Measurements from ENCODE around the gene TCF7L1.

Gene TCF7L1

DNA sequence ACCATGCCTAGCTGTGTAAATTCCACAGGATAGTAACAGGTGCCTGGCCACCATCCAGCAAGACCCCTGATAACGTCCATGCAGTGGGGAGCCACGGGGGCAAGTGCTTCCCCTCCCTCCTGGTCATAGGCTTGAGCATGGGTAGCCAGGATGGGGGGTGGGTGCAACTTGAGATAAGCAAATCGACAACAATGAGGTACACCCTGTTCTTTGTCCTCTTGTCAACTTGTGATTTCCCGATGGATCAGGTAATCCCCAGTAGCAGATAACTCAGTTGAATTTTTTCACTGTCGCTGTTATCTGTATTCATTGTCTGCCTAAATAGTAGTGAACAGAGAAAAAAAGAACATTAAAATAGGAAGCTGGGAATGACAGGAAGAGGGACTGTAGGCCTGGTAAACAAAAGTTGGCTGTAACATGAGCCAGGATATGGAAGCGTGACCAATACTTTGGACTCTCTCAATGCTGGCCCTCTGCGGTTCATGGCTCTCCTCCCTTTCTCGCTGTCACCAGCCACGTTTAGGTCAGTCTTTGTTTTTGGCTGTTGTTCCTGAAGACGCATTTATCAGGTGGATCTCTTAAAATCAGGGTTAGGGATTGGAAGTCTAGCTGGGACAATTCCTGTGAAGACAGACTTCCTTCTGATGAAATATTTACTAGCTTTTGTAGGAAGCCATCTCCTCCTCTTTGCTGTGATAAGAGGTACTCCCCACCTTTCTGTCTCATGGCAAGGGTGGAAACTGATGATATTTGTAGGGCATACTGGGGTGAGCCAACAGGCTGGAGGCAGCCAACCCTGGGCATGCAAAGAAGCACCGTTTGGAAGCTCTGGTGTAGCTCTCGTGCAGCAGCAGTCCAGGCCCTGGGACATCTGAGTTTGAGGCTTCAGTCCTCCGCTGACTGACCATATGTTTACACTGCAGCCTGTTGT is 42.4 kb downstream of the TCF7L1 start:
- TF ChIP-seq, protein P1, sequence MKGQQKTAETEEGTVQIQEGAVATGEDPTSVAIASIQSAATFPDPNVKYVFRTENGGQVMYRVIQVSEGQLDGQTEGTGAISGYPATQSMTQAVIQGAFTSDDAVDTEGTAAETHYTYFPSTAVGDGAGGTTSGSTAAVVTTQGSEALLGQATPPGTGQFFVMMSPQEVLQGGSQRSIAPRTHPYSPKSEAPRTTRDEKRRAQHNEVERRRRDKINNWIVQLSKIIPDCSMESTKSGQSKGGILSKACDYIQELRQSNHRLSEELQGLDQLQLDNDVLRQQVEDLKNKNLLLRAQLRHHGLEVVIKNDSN (IDR thresholded peaks at IDR 0.05), result no peak; the same call in 1 of the 2 replicates
- TF ChIP-seq RAD21 (IDR thresholded peaks at IDR 0.05; ENCODE audit: low read depth) (no peak), NFIC (IDR thresholded peaks at IDR 0.05) (no peak), TCF12 (IDR thresholded peaks at IDR 0.05; ENCODE audit: low read depth) (no peak), TAF1 (IDR thresholded peaks at IDR 0.05; ENCODE audit: low read depth) (no peak), EP300 (IDR thresholded peaks at IDR 0.05; ENCODE audit: borderline replicate concordance) (peak; percentile 11; the same call in 1 of the 2 replicates), CEBPB (IDR thresholded peaks at IDR 0.05) (no peak), TEAD4 (IDR thresholded peaks at IDR 0.05) (no peak)
- TF ChIP-seq, protein P2, sequence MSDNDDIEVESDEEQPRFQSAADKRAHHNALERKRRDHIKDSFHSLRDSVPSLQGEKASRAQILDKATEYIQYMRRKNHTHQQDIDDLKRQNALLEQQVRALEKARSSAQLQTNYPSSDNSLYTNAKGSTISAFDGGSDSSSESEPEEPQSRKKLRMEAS (IDR thresholded peaks at IDR 0.05), result peak; percentile 43; the same call in 1 of the 2 replicates

DNA sequence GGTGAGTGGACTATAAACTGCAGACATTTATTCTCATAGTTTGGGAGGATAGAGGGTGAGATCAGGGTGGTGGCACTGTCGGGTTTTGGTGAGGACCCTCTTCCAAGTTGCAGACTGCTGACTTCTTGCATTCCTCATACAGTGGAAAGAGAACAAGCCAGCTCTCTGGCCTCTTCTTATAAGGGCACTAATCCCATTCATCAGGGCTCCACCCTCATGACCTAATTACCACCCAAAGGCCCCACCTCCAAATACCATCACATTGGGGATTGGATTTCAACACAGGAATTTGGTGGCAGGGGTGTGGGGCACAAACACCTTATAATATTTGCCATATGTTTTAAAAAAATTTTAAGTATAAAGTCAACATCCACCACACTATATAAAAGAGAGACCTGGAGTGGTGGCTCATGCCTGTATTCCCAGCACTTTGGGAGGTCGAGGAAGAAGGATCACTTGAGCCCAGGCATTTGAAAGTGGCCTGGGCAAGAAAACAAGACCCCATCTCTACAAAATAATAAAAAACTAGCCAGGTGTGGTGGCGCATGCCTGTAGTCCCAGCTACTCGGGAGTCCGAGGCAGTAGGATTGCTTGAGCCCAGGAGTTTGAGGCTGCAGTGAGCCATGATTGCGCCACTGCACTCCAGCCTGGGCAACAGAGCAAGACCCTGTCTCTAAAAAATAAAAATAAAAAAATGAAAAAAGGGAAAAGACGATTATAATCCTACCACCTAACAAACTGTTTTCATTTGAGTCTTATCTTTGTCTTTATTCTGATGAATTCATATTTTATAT is 44.0 kb downstream of the TCF7L1 start:
- TF ChIP-seq EP300 (IDR thresholded peaks at IDR 0.05; ENCODE audit: borderline replicate concordance) (no peak), ZBTB7A (IDR thresholded peaks at IDR 0.05; ENCODE audit: low read depth) (no peak), RAD21 (IDR thresholded peaks at IDR 0.05; ENCODE audit: low read depth) (no peak), YY1 (IDR thresholded peaks at IDR 0.05; ENCODE audit: low read depth) (no peak), TEAD4 (IDR thresholded peaks at IDR 0.05) (no peak), CREB1 (IDR thresholded peaks at IDR 0.05; ENCODE audit: low read depth) (no peak), TAF1 (IDR thresholded peaks at IDR 0.05; ENCODE audit: low read depth) (no peak), TCF12 (IDR thresholded peaks at IDR 0.05; ENCODE audit: low read depth) (no peak)
- TF ChIP-seq, protein P1 (IDR thresholded peaks at IDR 0.05), result no peak
- TF ChIP-seq, protein P2 (IDR thresholded peaks at IDR 0.05), result no peak

DNA sequence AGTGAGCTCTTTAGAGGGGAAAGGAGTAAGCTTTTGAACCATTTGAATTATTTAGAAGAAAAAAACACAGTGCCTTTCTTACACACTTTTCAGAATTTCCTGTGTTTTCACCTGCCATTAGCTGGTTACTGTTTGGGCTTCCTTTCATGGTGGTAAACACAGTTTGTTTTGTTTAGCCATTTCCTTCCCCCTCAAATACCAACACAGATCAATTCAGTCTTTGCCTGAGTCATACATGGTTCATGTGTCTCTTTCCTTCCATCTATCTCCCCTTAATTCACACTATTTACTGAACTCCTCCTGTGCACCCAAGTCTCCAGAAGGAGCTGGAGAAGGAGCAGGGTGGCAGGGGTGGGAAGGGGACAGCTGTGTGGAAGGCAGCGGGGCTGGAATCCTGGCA is 45.0 kb downstream of the TCF7L1 start:
- TF ChIP-seq, protein P1 (IDR thresholded peaks at IDR 0.05), result no peak
- TF ChIP-seq, protein P2 (IDR thresholded peaks at IDR 0.05), result no peak

DNA sequence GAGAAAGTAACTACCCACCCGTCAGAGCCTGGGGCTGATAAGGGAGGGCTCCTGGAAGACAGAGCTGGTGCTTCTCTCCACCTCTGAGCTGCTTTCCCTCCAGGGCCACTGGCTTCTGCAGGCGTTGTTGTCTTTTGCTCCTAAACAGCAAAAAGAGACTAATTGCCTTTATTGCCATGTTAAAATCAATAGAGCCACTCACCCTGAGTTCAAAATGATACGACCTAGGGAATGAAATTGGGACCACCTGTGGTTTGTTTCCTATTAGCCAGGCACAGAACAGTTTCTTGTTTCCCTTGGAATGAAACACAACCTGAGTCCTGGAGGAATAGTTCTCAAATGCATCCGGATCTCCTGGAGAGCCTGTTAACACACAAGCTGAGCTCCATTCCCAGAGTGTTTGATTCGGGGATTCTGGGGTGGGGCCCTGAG is 45.8 kb downstream of the TCF7L1 start:
- no peak for TF ChIP-seq YY1 (IDR thresholded peaks at IDR 0.05; ENCODE audit: low read depth)
- no peak for TF ChIP-seq FOXM1 (IDR thresholded peaks at IDR 0.05; ENCODE audit: borderline replicate concordance, low read depth)
- TF ChIP-seq EGR1 (IDR thresholded peaks at IDR 0.05), result no peak
- TF ChIP-seq, protein P2 (IDR thresholded peaks at IDR 0.05), result no peak
- TF ChIP-seq, protein P3, sequence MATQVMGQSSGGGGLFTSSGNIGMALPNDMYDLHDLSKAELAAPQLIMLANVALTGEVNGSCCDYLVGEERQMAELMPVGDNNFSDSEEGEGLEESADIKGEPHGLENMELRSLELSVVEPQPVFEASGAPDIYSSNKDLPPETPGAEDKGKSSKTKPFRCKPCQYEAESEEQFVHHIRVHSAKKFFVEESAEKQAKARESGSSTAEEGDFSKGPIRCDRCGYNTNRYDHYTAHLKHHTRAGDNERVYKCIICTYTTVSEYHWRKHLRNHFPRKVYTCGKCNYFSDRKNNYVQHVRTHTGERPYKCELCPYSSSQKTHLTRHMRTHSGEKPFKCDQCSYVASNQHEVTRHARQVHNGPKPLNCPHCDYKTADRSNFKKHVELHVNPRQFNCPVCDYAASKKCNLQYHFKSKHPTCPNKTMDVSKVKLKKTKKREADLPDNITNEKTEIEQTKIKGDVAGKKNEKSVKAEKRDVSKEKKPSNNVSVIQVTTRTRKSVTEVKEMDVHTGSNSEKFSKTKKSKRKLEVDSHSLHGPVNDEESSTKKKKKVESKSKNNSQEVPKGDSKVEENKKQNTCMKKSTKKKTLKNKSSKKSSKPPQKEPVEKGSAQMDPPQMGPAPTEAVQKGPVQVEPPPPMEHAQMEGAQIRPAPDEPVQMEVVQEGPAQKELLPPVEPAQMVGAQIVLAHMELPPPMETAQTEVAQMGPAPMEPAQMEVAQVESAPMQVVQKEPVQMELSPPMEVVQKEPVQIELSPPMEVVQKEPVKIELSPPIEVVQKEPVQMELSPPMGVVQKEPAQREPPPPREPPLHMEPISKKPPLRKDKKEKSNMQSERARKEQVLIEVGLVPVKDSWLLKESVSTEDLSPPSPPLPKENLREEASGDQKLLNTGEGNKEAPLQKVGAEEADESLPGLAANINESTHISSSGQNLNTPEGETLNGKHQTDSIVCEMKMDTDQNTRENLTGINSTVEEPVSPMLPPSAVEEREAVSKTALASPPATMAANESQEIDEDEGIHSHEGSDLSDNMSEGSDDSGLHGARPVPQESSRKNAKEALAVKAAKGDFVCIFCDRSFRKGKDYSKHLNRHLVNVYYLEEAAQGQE (IDR thresholded peaks at IDR 0.05; ENCODE audit: low read depth), result no peak
- TF ChIP-seq CREB1 (IDR thresholded peaks at IDR 0.05; ENCODE audit: low read depth), result no peak
- no peak for TF ChIP-seq ZBTB7A (IDR thresholded peaks at IDR 0.05; ENCODE audit: low read depth)
- TF ChIP-seq, protein P1 (IDR thresholded peaks at IDR 0.05), result no peak
- no peak for TF ChIP-seq CEBPB (IDR thresholded peaks at IDR 0.05)
- TF ChIP-seq EP300 (IDR thresholded peaks at IDR 0.05; ENCODE audit: borderline replicate concordance), result no peak
- no peak for TF ChIP-seq TAF1 (IDR thresholded peaks at IDR 0.05; ENCODE audit: low read depth)
- no peak for TF ChIP-seq NFIC (IDR thresholded peaks at IDR 0.05)
- no peak for TF ChIP-seq TEAD4 (IDR thresholded peaks at IDR 0.05)
- TF ChIP-seq RAD21 (IDR thresholded peaks at IDR 0.05; ENCODE audit: low read depth), result no peak
- no peak for TF ChIP-seq TCF12 (IDR thresholded peaks at IDR 0.05; ENCODE audit: low read depth)

DNA sequence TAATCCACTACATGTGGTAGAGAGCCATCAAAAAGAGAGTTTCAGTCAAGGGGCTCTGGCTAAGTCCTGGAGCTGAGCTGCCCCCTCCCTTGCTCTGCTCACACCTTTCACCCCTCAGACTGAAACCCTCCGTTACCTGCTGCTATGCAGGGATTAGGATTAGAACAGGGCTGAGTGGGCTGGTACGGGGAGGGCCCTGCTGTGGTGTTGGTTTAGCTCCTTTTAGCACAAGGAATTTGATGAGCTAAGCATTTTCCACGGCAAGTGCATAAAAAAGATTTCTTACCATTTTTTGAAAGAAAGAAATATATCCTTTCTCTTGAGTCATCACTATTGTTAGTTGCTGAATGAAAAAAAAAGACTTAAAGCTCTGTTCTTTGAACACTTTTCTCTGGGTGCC is 46.3 kb downstream of the TCF7L1 start:
- no peak for TF ChIP-seq NFIC (IDR thresholded peaks at IDR 0.05)
- TF ChIP-seq ZBTB7A (IDR thresholded peaks at IDR 0.05; ENCODE audit: low read depth), result no peak
- TF ChIP-seq, protein P3 (IDR thresholded peaks at IDR 0.05; ENCODE audit: low read depth), result no peak
- TF ChIP-seq CREB1 (IDR thresholded peaks at IDR 0.05; ENCODE audit: low read depth), result no peak
- no peak for TF ChIP-seq TEAD4 (IDR thresholded peaks at IDR 0.05)
